Aorta (tissue), 5 donors: ENCODE data around the gene CDC42BPB. TPM values are rescaled to one million over a fixed set of nuclear protein-coding genes. Genes with fewer than 3 reads are reported as not detected.

ENCODE experiments used
- ATAC-seq: fragments of 200-7000 bp; cut with Tn5 transposase; one replicate; pipeline ENCODE4 v1.9.1; 2022; ENCODE audit warnings: moderate library complexity; ENCODE audit not compliant: low FRiP score
- DNase-seq, 2 donors: peaks; one replicate each; pipeline ENCODE4 v3.0.0-alpha.2; 2020
- H3K27ac ChIP-seq, 2 donors: one replicate each; pipeline ENCODE4 v1.5.1; 2013; ENCODE audit warnings: low read length in 2 of 2, mild to moderate bottlenecking in 2 of 2, moderate library complexity in 2 of 2, control low read depth in 1 of 2, inconsistent platforms in 1 of 2, low read depth in 1 of 2
- H3K27me3 ChIP-seq, 2 donors: one replicate each; pipeline ENCODE4 v1.6.1; 2013; ENCODE audit warnings: control low read depth in 1 of 2, low read length in 1 of 2, mild to moderate bottlenecking in 1 of 2, moderate library complexity in 1 of 2; ENCODE audit not compliant: insufficient read depth in 2 of 2, control insufficient read depth in 1 of 2
- H3K36me3 ChIP-seq, 2 donors: one replicate each; pipeline ENCODE4 v1.6.1; 2013; ENCODE audit warnings: control low read depth in 1 of 2, low read length in 1 of 2, mild to moderate bottlenecking in 1 of 2; ENCODE audit not compliant: insufficient read depth in 2 of 2, control insufficient read depth in 1 of 2
- H3K4me1 ChIP-seq, 2 donors: one replicate each; pipeline ENCODE4 v1.6.1; 2013; ENCODE audit warnings: low read length in 2 of 2, control low read depth in 1 of 2, mild to moderate bottlenecking in 1 of 2, moderate library complexity in 1 of 2; ENCODE audit not compliant: insufficient read depth in 2 of 2, control insufficient read depth in 1 of 2
- H3K4me3 ChIP-seq, 2 donors: one replicate each; pipeline ENCODE4 v1.5.1; 2013; ENCODE audit warnings: low read length in 2 of 2, control low read depth in 1 of 2, mild to moderate bottlenecking in 1 of 2
- H3K9me3 ChIP-seq: one replicate; pipeline ENCODE4 v1.6.1; 2013; ENCODE audit warnings: mild to moderate bottlenecking, low read length; ENCODE audit not compliant: control insufficient read depth
- WGBS, 2 donors: extraction: QIAGEN DNeasy Blood & Tissue Kit; methylation state at CpG; one replicate each; pipeline ENCODE4 v1.1.7; 2013; 5-methylcytosine and 5-hydroxymethylcytosine counted together
- intact Hi-C, 2 donors: fragments of 100-400 bp; cut with DNase I; formaldehyde crosslinking; loops; one replicate each; pipeline versions ENCODE4 v1.14.2 to v1.15.0; 2022
- polyA plus RNA-seq, 2 donors: library from polyadenylated mRNA; stranded (reverse); fragments of 200-250 nt; gene quantifications; one replicate each; pipeline ENCODE4 v1.2.3, GENCODE V29; 2013
- total RNA-seq, 2 donors: library from RNA; stranded (reverse); fragmentation: NEBNext Ultra II Directional; extraction: Animal tissue kit (Norgen Biotek cat#: 25700); gene quantifications; one replicate each; pipeline ENCODE4 v1.2.1, GENCODE V29; 2021
- donor health status: healthy with polysubstance abuse.
- donor health status: Bipolar disorder and iron deficiency.
- donor health status: DM: no; HTN: no; CAD: no.
- donor health status: DM: no; HTN: no; CAD: no.
- donor health status: DM: yes; HTN: yes; CAD: no.

CDC42BPB gene
- total and polyA plus RNA-seq, 4 donors: 18.4 to 101 (median 63.8) TPM

GRCh38 chr14:102885737-102886447 is 171.5 kb downstream of the CDC42BPB start:
- ATAC-seq (no peak), DNase-seq (no peak)
- no peak overlapping the region for H3K4me3 ChIP-seq
- H3K36me3 ChIP-seq: no peaks in the 10 kb centered on the region
- intact Hi-C loops: no loop called here
- no peaks in the 10 kb centered on the region for H3K27me3 ChIP-seq
- H3K27ac ChIP-seq: no peak overlapping the region
- no peaks in the 10 kb centered on the region for H3K9me3 ChIP-seq
- WGBS, 2 donors: 96 to 97% methylated on average over 22 of the region's 22 CpGs
- H3K4me1 ChIP-seq: no peaks in the 10 kb centered on the region

- Histone ChIP-seq H3K4me3 (no peak overlapping the region), H3K27ac (no peak overlapping the region), H3K9me3 (no peaks in the 10 kb centered on the region), H3K27me3 (no peaks in the 10 kb centered on the region), H3K36me3 (no peaks in the 10 kb centered on the region), H3K4me1 (no peaks in the 10 kb centered on the region)
- WGBS, 2 donors: 95 to 96% methylated on average over 14 of the region's 14 CpGs
- ATAC-seq: no peak
- no peak for DNase-seq
- intact Hi-C loops: no loop called here
Measured at GRCh38 chr14:102883554-102883953, 173.8 kb downstream of the CDC42BPB start.

- H3K9me3 ChIP-seq: no peaks in the 10 kb centered on the region
- 91 to 94% methylated on average over 5 of the region's 5 CpGs for whole genome bisulfite sequencing, 2 donors
- no peaks in the 10 kb centered on the region for H3K4me1 ChIP-seq
- H3K36me3 ChIP-seq: no peaks in the 10 kb centered on the region
- no peaks in the 10 kb centered on the region for H3K27me3 ChIP-seq
- ATAC-seq (no peak), DNase-seq (no peak)
- no peak overlapping the region for H3K4me3 ChIP-seq
- no peak overlapping the region for H3K27ac ChIP-seq
- intact Hi-C loops: no loop called here
Measured at GRCh38 chr14:102883089-102883541, 174.2 kb downstream of the CDC42BPB start.

Other genes starting within 250 kb of the CDC42BPB start
- gene AMN, start 134.9 kb downstream of the CDC42BPB start, total RNA-seq: under 1 TPM; 0.16 to 0.48 TPM
- 1 to 10 TPM in 1 of 2 donors, under 1 TPM in 1; 0.20 to 8.8 TPM for gene AMN, start 134.9 kb downstream of the CDC42BPB start, polyA plus RNA-seq
- not detected for gene LBHD2, start 26.7 kb upstream of the CDC42BPB start, total RNA-seq
- gene LBHD2, start 26.7 kb upstream of the CDC42BPB start, polyA plus RNA-seq: not detected
- gene EXOC3L4, start 37.2 kb upstream of the CDC42BPB start, total RNA-seq: 1 to 10 TPM in 1 of 2 donors, under 1 TPM in 1; 0.68 to 4.8 TPM
- gene EXOC3L4, start 37.2 kb upstream of the CDC42BPB start, polyA plus RNA-seq: 1 to 10 TPM in 1 of 2 donors, not detected in 1; 7.4 TPM
- gene TNFAIP2, start 65.9 kb upstream of the CDC42BPB start, total RNA-seq: 100 to 1,000 TPM in 1 of 2 donors, 10 to 100 TPM in 1; 87.3 to 219 TPM
- 10 to 100 TPM; 26.8 to 90.8 TPM for gene TNFAIP2, start 65.9 kb upstream of the CDC42BPB start, polyA plus RNA-seq